SU-DHL-6 (cell line): ENCODE data around the gene C9orf43.

Experiments used
- EZH2phosphoT487 ChIP-seq: fragments of 200-600 bp; sonication (generic), shearing (Covaris generic); conservative IDR thresholded peaks from 2 replicates; pipeline ENCODE4 v1.6.1; 2018; ENCODE audit warnings: mild to moderate bottlenecking, antibody characterized with exemption, low read length, moderate library complexity, mixed read lengths
- TF ChIP-seq, protein P1 (sequence below): fragments of 200-600 bp; sonication (generic); IDR thresholded peaks from one replicate; pipeline ENCODE4 v1.5.1; 2017; ENCODE audit warnings: antibody characterized with exemption, mild to moderate bottlenecking, low read length, moderate library complexity; ENCODE audit not compliant: insufficient read depth, poor library complexity, severe bottlenecking

DNA sequence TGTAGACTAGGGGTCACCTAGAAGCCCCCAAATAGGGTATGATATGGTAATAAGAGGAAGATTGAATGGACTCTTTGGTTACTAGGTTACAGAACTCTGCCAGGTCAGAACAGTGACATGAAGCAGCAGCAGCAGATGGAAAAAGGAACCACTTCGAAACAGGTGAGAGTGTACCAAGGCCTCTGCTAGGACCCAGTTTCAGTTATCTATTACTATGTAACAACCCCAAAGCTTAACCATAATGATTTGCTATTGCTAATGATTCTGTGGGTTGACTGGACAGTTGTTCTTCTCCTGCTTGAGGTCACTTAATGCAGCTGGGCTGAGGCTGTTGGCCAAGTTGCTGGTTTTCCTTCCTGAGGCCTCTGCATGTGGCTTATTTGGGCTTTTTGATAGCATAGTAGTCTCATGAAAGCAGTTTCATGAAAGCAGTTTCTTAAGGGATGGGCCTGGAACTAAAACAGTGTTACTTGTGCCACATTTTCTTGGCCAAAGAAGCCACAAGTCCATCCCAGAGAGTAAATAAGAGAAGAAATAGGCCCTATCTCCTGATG is 17.6 kb downstream of the C9orf43 start:
- TF ChIP-seq, protein P1, sequence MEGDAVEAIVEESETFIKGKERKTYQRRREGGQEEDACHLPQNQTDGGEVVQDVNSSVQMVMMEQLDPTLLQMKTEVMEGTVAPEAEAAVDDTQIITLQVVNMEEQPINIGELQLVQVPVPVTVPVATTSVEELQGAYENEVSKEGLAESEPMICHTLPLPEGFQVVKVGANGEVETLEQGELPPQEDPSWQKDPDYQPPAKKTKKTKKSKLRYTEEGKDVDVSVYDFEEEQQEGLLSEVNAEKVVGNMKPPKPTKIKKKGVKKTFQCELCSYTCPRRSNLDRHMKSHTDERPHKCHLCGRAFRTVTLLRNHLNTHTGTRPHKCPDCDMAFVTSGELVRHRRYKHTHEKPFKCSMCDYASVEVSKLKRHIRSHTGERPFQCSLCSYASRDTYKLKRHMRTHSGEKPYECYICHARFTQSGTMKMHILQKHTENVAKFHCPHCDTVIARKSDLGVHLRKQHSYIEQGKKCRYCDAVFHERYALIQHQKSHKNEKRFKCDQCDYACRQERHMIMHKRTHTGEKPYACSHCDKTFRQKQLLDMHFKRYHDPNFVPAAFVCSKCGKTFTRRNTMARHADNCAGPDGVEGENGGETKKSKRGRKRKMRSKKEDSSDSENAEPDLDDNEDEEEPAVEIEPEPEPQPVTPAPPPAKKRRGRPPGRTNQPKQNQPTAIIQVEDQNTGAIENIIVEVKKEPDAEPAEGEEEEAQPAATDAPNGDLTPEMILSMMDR: no peak
- no peak for TF ChIP-seq EZH2phosphoT487
